ENCODE results near the gene DDIT3. TPM values are rescaled to one million over a fixed set of nuclear protein-coding genes. Genes with fewer than 3 reads are reported as not detected.

The DDIT3 gene
- total RNA-seq, 1 experiment from 2014 or later: 14.1 TPM

DNA sequence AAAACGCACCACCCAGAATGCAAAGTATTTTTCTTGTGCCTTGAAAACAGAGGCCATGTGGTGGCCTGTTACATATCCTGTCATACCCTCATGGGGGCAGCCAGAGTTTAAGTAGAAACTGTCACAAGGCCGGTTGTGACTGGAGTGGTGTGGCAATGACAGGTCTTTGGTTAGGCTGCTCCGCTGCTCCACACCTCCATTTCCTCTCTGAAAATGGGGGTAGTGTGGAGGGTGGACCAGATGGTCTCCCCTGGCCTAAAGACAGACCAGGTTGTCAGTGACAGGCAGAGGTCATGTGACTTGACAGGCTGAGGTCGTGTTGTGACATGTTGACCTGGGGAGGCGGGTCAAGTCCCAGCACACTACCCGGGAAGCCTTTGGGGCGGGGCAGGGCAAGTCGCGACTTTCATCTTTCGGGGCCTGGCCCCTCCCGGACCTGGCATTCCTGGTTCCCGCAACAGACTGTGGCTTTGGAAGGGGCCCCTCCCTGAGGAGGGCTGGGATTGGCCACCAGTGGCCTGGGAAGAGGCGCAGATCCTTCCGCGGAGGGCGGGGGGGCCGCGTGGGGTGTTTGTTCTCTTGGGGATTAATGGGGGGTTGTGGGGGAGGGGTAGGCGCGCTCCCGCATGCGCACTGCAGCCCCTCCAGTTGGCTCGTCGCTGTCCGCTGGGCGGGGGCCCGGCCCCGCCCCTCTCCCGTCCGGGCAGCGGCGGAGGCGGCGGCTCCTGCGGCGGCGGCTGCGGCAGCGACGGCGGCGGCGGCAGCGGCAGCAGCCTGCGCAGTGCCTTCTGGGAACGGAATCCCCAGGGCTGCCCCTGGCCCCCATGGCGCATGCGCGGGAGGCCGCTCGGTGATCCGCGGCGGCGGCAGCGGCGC, 1.9 kb upstream of the DDIT3 start, which contains the start of gene MBD6:
MBD6 (plus strand) TSS at position 814 of the 876 bp plus-strand sequence. CDS start 1,480 bp downstream, outside the sequence.
- H3K23me2 ChIP-seq (ENCODE audit: insufficient read length, low read depth, low read length, poor library complexity, severe bottlenecking): peaks cover 22% of the 10 kb centered on the region
- no peak within 1 kb of the TSS for H3K56ac ChIP-seq (ENCODE audit: insufficient read length, low read depth, low read length)
- H3K36me3 Mint-ChIP-seq (ENCODE audit: insufficient read depth in 1 of 3, low read depth in 3 of 3): peaks cover 21 to 44% (median 42%) of the 10 kb centered on the region in 3 experiments
- no peak within 1 kb of the TSS for H2BK120ac ChIP-seq (ENCODE audit: low read depth, low read length, poor library complexity, severe bottlenecking)
- peak within 1 kb of the TSS; percentile 51 for H3K18ac ChIP-seq (ENCODE audit: insufficient read length, low read depth, low read length)
- H3K14ac ChIP-seq (ENCODE audit: insufficient read depth, low read length): peak within 1 kb of the TSS; percentile 37
- peak; percentile 93 for DNase-seq
- no peak within 1 kb of the TSS for H4K8ac ChIP-seq (replicated peaks; ENCODE audit: insufficient read length, low read depth, low read length)
- H3K27ac Mint-ChIP-seq: peak within 1 kb of the TSS; percentile 94 to 98 (median 95)
- no peak within 1 kb of the TSS for H2AFZ ChIP-seq (ENCODE audit: low read length)
- H3K9me3 ChIP-seq (ENCODE audit: control insufficient read depth, low read depth, low read length): no peaks in the 10 kb centered on the region
- H3K4me1 ChIP-seq (ENCODE audit: insufficient read depth, low read length): peaks cover 3% of the 10 kb centered on the region; the same call in 1 of the 2 replicates
- H3K9ac ChIP-seq (ENCODE audit: extremely low read depth, insufficient read length, low read length): peak within 1 kb of the TSS; percentile 53
- no peak within 1 kb of the TSS for H3K23ac ChIP-seq (ENCODE audit: insufficient read length, low read depth, low read length)
- H3K79me1 ChIP-seq (ENCODE audit: insufficient read depth, low read depth, low read length, poor library complexity, severe bottlenecking): no peaks in the 10 kb centered on the region
- no CpG with 5 or more reads among the region's 57 CpGs for WGBS (ENCODE audit: extremely low coverage, insufficient read length, low lambda C conversion rate)
- no peak within 1 kb of the TSS for H3T11ph ChIP-seq (ENCODE audit: low read length)
- peak within 1 kb of the TSS; percentile 96 for H3K4me3 Mint-ChIP-seq
- H3K9me3 Mint-ChIP-seq: no peaks in the 10 kb centered on the region
- H4K5ac ChIP-seq (ENCODE audit: insufficient read length, low read depth, low read length): no peak within 1 kb of the TSS
- H2BK20ac ChIP-seq (ENCODE audit: low read depth, low read length, poor library complexity, severe bottlenecking): no peak within 1 kb of the TSS
- H3K4me1 Mint-ChIP-seq: peaks cover 37 to 55% of the 10 kb centered on the region in 2 experiments
- TF ChIP-seq, protein P1, sequence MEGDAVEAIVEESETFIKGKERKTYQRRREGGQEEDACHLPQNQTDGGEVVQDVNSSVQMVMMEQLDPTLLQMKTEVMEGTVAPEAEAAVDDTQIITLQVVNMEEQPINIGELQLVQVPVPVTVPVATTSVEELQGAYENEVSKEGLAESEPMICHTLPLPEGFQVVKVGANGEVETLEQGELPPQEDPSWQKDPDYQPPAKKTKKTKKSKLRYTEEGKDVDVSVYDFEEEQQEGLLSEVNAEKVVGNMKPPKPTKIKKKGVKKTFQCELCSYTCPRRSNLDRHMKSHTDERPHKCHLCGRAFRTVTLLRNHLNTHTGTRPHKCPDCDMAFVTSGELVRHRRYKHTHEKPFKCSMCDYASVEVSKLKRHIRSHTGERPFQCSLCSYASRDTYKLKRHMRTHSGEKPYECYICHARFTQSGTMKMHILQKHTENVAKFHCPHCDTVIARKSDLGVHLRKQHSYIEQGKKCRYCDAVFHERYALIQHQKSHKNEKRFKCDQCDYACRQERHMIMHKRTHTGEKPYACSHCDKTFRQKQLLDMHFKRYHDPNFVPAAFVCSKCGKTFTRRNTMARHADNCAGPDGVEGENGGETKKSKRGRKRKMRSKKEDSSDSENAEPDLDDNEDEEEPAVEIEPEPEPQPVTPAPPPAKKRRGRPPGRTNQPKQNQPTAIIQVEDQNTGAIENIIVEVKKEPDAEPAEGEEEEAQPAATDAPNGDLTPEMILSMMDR (conservative IDR thresholded peaks at IDR 0.05): no peak; the same call in 2 of the 3 replicates
- no peak within 1 kb of the TSS for H4K91ac ChIP-seq (ENCODE audit: insufficient read length, low read depth, low read length)
- H2BK15ac ChIP-seq (ENCODE audit: low read depth, low read length): no peak within 1 kb of the TSS
- H2BK5ac ChIP-seq (ENCODE audit: insufficient read length, low read length): no peak within 1 kb of the TSS
- H3K27me3 ChIP-seq (ENCODE audit: insufficient read depth, low read length): no peaks in the 10 kb centered on the region
- H3K4ac ChIP-seq (ENCODE audit: low read depth, low read length): no peak within 1 kb of the TSS
- H3K27me3 Mint-ChIP-seq (ENCODE audit: low read depth): no peaks in the 10 kb centered on the region; the same call in 1 of the 2 replicates
- no peaks in the 10 kb centered on the region for H3K79me2 ChIP-seq (ENCODE audit: insufficient read depth, low read length)
- peak within 1 kb of the TSS; percentile 97 for H3K4me2 ChIP-seq (ENCODE audit: insufficient read depth, insufficient read length, low read length)
- H3K27ac ChIP-seq (ENCODE audit: insufficient read length, low read depth, low read length): no peak within 1 kb of the TSS
- no peaks in the 10 kb centered on the region for H4K20me1 ChIP-seq (ENCODE audit: control insufficient read depth, insufficient read depth, insufficient read length)
- H2AK5ac ChIP-seq (ENCODE audit: insufficient read length, low read length): no peak within 1 kb of the TSS
- no peak within 1 kb of the TSS for H2BK12ac ChIP-seq (ENCODE audit: insufficient read length, low read depth, low read length)

Measured in H9 (cell line).